NCI-H345 (cell line): ENCODE data around the gene APBB2.
A peak's percentile ranks its signal among the peaks of the same experiment; 100 is the strongest.

Source experiments
- DNase-seq: peaks from one replicate; lab custom pipeline; 2025; lab: John Stamatoyannopoulos, UW

The APBB2 gene

DNA sequence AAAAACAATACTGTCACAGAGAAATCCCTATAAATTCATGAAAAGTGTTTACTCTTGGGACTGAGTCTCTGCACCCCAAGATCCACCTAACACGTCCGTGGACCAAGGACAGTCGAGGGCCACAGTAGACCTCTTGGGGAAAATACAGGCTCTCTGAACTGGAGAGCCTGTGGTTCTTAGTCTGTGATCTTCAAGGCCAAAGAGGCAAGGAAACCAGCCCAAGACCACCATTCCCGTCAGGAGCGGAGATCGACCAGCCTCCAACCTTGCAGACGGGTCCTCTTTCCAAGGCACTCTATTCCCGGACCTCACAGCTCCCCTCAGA is 1.6 kb upstream of the APBB2 start:
- no peak for DNase-seq

DNA sequence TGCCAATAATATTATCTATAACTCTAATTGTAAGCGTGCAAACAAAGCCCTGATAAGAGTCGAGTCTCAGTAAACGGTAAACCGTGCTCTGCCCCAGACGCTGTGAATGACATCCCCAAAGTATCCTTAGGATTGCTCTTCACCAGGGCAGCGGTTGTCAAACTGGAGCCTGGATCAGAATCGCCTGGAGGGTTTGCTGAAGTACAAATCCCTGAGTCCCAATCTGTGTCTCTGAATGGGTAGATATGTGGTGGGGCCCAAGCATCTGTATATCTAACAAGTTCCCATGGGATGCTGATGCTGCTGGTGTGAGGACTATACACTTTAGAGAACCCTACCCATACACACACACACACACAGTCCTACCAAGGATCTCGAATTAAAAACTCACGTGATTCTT is 813 bp upstream of the APBB2 start:
- no peak for DNase-seq

DNA sequence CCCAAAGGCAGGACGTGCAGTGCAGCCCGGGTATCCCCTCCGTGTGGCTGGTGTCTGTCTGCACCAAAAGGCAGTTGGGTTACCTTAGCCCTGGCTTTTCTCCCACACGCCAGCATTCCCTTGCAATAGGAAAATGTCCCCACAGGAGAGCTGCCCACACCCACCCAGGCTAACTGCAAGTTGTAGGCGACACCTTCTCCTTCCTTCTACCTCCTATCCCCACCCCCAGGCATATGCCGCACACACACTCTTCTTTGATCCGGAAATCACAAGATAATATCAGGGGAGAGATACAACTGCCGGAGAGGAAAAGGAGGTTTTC is 444 bp upstream of the APBB2 start:
- no peak for DNase-seq

DNA sequence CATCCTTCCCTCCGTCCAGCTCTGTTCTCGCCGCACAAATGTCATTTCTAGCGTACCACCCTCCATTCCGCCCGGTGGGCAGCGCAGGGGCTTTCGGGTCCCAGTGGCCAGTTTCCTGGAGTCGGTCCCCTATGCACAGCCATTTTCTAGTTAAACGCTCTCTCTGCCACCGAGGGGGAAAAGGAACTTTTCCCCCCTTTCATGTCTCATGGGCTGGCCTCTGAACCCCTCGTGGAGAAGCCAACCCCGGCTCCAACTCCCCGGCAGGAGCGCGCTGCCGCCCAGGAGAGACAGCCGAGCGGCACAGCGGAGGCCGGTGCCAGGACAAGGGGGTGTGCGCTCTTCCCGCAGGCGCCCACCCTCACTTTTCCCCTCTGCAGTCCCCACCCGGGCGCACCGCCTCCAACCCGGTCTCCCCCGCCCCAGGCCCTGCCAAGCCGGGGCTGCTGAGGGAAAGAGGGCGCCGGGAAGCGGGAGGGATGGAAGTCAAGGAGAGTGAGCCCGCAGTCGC is 662 bp downstream of the APBB2 start:
- peak; percentile 31 for DNase-seq

DNA sequence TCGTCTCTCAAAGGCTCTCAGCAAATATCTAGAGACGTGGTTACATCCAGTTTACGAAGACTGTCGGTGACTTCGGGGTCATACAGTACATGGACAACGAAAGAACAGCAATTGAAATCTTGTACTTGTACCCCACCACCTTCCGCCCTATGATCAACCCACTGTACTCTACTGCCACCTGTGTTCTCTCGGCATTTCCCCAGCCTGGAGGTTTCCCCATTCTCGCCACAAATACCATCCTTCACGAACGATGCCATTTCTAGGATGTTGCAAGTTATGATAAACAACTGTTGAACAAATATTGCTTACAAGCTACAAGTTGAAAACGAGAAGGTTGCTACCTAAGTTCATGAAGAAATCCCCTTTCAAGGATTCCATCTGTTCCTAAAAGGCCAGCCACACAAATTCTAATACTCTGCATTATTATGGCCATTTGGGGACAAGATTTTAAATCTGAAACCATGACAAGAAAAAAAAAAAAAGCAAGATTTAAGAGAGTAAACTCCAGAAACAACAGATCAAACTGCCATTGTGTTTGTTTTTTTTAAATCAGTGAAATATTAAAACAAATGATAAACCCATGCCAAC is 1.6 kb downstream of the APBB2 start:
- peak; percentile 3 for DNase-seq

DNA sequence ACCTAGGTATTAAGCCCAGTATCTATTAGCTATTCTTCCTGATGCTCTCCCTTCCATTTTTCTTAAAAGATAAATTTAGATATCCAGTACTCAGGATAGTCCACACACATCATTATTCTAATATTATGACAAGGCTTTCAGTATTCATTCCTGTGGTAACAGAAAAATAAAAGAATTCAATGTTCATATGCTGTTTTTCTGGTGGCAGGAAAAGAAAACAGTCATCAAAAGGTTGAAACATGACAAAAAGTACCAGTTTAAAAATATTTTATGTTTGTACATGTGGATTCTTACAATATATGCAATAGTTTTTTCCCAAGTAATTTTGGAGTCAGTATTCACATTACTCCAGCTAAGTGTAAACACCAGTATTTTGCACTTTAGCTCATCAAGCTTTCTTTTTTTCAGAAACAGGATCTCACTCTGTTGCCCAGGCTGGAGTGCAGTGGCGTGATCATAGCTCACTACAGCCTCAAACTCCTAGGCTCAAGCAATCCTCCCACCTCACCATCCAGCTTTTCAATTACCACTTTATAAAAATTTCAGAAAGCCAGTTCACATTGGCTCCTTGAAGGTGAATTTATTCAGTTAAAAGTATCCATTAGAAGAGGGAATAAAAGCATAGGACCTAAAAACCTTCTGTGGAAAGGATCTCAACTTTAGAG is 2.3 kb downstream of the APBB2 start:
- DNase-seq, result no peak

DNA sequence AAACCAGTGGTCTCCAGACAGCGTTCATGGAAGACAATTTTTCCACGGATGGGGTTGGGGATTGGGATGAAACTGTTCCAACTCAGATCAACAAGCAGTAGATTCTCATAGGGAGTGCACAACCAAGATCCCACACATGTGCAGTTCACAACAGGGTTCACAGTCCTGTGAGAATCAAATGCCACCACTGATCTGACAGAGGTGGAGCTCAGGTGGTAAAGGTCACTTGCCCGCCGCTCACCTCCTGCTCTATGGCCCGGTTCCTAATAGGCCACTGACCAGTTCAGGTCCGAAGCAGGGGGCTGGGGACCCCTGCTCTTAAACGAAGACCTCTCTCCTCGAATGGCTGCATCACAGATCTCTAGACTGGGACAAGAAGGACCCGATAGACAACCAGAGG is 4.4 kb downstream of the APBB2 start:
- DNase-seq, result no peak

DNA sequence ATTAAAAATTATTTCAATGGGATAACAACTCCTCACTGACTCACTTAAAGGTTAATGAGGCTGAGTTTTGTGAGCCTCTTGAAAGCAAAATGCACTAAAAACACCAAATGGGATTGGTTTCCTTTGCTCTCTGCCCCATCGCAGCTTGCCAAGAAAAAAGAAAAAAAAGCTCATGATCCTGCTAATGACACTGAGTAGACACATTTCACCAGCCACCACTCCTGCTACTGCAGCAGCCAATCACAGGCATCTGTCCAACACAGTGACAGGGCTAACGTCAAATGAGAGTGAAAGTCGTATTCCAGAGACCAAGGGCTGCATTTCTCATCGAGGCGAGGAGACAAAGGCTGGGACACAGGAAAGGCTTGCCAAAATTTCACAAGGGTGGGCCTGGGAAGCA is 5.2 kb downstream of the APBB2 start:
- no peak for DNase-seq

DNA sequence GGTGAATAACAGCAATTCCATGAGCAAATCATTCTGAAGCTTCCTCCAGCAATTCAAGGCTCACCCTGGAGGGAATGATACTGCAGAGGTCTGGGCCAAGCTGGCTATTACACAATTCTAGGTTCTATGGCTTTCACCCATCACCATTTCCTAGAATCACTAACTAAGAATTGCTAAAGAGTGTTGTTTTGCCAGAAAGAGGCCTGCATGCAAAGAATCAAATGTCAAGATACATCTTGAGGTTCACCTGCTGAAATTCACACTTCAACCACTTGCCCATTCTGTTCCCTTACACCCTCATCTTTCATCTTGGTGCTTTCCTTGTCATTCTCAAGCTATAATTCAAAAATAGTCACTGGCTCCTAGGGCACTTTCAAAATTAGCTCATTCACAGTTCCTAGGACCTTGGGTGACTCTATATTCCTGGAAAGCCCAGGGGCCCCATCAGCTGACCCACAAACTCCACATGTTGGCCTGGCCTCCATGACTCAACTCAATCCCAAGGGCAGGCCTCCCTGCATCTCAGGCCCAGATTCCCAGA is 7.0 kb downstream of the APBB2 start:
- no peak for DNase-seq

DNA sequence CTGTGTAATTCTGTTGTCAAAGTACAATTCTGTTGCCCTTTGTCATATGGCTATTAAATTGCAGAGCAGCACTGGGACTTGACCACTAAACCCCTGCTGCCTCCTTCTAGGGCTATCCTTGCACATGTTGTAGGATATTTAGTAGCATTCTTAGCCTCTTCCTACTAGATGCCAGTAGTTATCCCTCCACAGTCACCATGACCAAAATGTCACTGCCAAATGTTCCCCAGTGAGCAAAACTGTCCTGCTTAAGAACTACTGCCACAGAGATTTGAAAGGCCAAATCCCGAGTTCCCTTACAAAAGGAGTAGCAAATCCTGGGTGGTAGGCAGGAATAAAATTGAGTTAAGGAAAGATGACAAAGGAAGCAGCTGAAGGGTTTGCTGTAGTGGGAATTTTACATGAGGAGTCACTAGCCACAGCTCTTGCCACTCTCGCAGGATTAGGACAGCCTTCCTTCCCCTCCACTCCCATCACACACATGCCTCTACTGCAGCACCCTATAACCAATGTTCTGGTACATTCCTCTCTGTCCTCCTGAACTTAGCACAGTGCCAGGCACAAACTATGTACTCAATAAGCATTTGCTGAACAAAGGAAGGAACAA is 8.4 kb downstream of the APBB2 start:
- no peak for DNase-seq

DNA sequence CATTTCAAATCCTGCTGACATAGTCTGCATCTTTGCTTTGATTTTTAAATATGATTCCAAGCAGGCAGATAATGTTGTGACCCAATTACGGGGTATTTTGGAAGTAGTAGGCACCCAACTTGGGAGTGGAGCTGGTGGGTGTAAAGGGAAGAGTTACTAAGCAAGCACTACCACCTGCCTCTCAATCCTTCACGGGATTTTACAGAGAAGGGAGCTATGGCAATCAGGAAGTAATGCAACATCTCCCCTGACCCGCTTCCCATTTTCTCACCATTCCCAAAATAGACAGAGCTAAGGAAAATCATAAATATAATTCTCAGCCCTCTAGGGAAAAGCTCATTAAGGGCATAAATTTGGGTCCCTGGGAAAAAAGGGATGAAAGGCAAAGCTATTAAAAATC is 9.2 kb downstream of the APBB2 start:
- DNase-seq, result no peak

DNA sequence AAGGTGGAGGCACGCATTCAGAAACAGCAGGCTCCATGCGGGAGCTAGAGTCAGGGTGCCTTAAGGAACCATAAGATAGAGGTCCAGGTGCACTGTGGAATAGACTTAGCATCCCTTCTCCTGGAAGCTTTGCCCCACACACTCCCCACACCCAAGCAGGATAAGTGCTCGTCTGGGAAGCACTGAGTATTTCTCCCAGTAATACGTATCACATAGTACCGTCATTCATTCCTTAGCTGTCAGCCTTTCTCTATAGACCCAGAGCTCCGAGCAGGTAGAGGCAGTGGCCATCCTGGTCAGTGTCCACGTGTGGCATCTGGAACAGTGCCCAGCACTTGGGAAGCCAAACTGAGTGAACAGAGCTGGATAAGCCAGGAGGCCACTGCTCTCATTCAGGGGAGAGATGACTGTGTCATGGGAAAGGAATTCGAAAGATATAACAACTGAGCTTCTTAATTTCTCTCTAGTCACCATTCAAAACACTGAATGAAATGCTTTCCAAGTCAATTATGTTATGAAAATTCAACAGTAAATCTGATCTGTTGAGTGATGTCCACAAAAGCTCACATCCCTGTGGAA is 9.9 kb downstream of the APBB2 start:
- no peak for DNase-seq

DNA sequence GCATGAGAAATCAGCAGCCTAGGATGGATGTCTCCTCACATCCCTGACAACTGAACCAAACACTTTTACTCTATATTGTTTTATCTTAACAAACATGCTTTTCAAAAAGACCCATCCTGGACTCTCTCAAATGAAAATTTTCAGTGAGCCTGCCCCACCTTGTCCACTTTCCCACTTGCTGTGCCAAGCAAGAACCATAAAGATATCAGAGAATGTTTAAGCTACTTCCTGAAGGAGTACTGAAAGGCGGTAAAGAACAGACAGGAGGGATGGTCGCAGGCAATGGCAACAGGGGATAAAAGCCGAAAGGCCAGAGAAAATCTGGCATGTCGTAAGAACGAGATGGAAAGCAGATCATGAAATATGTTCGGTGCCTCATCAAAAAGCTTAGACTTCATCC is 10.5 kb downstream of the APBB2 start:
- no peak for DNase-seq

DNA sequence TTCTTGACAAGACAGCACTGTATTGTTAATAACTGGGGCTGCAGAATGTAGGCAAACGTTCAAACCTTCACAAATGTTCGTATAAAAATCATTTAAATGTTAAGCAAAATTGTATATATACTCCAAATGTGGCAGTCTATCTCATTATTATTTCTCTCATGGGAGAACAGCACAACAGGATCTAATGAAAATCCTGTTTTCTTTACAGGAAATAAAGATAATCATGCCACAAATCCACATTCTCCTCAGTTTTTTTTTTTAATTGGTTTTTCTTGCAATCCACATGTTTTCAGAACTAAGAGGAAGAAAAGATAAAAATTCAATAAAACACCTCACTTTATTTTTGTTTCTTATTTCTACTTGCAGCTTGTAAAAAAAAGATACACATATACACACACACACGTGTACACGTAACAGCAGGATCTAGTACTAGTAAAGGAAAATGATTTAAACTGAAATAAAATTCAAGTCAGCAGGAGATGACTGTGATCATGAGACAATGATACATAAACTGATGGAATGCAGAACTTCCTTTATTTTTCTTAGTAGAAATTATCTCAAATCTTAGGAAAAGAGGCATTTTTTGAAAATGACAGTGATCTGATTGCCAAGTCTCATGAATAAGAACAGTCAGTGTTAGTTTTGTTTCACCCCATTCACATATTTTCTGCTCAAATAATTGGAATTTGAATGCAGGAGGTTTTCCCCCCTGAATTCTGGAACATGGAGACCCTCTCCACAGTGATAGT is 11.3 kb downstream of the APBB2 start:
- no peak for DNase-seq

DNA sequence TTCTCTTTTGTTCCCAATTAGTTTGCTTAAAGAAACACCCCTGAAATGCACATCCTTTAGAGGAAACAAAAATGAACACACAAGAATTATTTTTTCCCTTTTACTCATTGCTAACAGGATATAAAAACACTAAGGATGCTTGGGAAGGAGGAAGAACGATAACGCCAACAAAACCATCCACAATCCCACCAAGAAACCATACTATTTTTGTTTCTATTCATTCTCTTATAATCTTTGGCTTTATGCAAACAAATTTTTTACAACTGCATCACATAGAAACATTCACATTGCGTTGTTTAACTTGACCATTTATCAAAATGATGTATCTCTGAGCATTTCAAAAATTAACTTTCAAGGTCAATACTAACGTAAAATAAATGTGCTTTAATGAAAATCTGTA is 12.0 kb downstream of the APBB2 start:
- DNase-seq, result no peak

DNA sequence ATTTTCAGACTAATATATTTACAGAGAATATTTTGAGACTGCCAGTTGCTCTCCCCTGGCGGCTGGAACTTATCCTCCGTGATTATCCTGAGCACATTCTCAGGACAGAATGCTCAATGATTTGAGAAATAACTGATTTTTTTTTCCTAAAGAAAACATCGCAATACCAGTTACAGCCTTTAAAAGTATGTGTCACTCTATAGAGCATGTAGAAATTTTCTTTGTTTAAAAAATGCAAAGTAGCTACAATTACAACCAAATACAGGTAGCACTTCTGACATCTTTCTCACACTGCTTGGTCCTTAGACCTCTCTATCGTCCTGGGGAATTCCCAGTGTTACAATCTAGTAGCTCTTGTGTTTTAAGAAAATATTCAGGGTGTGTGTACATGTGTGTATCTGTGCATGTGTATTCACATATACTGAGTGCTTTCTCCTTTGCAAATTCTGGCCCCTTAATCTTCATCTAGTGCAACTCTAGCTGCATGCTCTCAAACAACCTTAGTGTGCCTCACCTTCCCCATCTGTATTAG is 13.8 kb downstream of the APBB2 start:
- no peak for DNase-seq

DNA sequence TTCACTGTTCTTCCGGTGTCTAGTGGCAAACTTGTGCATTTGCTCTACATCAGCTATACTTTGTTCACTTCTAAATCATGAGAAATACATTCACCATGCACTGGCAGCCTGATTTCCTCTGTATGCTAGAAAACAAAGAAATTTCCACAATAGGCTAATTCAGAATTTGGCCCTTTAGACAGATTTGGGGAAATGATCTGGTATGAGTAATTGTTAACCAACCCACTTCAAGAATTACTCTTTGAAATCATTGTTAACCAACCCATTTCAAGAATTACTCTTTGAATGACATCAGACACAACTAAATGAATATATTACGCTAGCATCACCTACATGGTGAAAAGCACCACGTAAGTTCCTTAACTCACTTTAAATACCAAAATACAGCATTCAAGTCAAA is 14.6 kb downstream of the APBB2 start:
- DNase-seq, result no peak

DNA sequence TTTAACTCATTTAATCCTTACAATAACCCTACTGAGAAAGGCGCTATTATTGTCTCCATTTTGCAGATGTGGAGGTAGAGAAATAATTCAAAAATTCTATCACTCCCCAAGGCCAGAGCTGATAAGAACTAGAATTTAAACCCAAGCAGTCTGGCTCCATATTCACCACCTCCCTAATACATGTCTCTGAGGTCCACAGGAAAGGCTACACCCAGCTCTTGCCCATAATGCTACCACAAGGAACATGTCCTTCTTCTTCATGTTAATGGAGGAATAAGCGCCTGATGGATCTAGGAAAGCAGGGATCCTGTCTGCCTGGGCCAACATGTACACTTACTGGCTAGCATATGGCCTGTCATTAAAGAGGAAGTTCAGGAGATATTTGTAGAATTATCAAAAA is 16.3 kb downstream of the APBB2 start:
- DNase-seq, result no peak

DNA sequence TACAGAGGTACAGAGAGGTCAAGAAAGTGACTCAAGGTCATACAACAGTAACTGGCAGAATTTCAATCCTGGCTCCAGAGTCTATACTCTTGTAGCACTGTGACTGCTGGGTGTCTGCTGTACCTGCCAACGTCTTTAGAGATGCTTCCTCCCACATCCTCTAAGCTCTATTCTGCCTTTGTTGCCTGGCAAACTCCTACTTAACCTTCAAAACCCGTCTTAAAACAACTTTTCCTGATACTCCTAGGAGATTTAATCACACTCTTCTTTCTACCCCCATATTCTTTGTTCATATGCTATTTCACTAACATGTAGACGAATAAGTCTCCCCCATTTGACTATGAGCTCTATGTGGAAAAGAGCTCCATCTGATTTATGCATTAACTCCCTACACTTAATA is 16.8 kb downstream of the APBB2 start:
- no peak for DNase-seq

DNA sequence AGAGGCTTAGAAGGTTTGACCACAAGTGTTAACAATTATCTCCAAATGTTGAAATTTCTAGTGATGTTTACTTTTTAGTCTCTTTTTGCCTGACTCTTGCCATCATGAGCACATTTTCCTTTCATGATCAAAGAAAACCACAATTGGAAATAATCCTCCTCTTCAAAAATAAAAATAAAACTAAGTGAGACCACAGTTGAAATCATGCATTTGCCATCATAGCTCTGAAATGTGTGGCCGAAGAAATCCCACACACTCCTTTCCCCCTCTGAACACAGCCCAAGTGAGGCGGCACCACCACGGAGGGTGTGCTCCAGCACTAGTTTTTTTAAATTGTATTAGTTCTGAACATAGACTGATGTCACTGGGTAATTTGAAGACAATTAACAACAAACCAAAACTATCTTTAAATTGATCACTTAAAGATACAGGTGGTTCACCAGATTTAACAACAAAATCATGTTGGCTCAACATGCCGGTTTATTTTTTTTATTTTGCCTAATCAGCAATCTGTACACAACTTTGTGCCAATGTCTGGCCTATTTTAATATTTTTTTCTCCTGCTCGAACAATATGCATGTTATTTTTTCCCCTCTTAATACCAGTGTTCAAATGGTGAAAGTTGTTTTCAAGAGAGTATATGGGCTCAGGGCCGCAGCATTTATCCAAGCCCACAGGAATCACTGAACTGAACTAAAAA is 17.6 kb downstream of the APBB2 start:
- DNase-seq, result no peak

DNA sequence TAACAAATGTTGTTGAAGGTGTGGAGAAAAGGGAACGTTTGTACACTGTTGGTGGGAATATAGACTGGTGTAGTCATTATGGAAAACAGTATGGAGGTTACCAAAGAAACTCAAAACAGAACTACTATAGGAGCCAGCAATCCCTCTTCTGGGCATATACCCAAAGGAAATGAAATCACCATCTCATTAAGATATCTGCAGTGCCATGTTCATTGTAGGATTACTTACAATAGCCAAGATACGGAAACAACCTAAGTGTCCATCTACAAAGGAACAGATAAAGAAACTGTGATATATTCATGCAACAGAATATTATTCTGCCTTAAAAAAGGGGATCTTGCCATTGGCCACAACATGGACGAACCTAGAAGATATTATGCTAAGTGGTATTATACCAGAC is 22.2 kb downstream of the APBB2 start:
- no peak for DNase-seq

DNA sequence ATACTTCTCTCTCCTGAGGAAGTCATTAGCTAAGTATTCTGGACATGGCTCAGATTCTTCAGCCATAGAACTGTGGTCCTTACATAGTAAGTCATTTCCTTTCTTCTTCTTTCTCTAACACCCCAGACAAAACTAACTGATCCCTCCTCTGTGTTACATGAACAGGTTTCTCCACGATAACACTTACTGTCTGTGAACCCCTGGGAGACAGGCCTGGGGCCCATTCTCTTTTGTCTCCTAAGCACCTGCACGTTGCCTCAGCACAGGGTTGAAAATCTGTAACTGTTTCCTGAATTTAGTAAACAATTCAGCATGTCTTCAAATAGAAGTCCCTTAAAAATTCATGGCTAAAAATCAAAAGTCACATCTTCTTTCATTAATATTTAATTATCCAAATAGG is 24.7 kb downstream of the APBB2 start:
- DNase-seq, result peak; percentile 14
